Neural cell (in vitro differentiated cells): ENCODE results near the gene TSSC4.

Experiments used
- EP300 ChIP-seq: fragments of 450-650 bp; conservative IDR thresholded peaks from 2 replicates; pipeline ENCODE4 v1.6.1; 2014; ENCODE audit warnings: antibody characterized with exemption, mild to moderate bottlenecking, moderate library complexity; ENCODE audit not compliant: poor library complexity, severe bottlenecking
- EZH2 ChIP-seq: fragments of 200-600, 300-800 bp; shearing (Covaris generic), sonication (generic); IDR thresholded peaks from 2 replicates; pipeline ENCODE4 v1.6.1; 2014; ENCODE audit warnings: antibody characterized with exemption, low read length, borderline replicate concordance, mild to moderate bottlenecking; ENCODE audit not compliant: insufficient read depth, poor library complexity, severe bottlenecking
- MXI1 ChIP-seq: fragments of 450-650 bp; conservative IDR thresholded peaks from 2 replicates; pipeline ENCODE4 v1.6.1; 2014; ENCODE audit warnings: antibody characterized with exemption, mild to moderate bottlenecking; ENCODE audit not compliant: poor library complexity, severe bottlenecking
- POLR2AphosphoS5 ChIP-seq: IDR thresholded peaks from 2 replicates; pipeline ENCODE4 v1.6.1; 2012
- RAD21 ChIP-seq: fragments of 450-650 bp; conservative IDR thresholded peaks from 2 replicates; pipeline ENCODE4 v1.6.1; 2014; ENCODE audit warnings: antibody characterized with exemption, mild to moderate bottlenecking, moderate library complexity
- SMC3 ChIP-seq: fragments of 450-650 bp; conservative IDR thresholded peaks from 2 replicates; pipeline ENCODE4 v1.6.1; 2014; ENCODE audit warnings: antibody characterized with exemption, mild to moderate bottlenecking, moderate library complexity; ENCODE audit not compliant: poor library complexity
- TAF1 ChIP-seq: IDR thresholded peaks from 2 replicates; pipeline ENCODE4 v1.6.1; 2012; ENCODE audit warnings: low read depth
- TF ChIP-seq, protein P1 (sequence below): fragments of 450-650 bp; IDR thresholded peaks from 2 replicates; pipeline ENCODE4 v1.5.1; 2014; ENCODE audit warnings: antibody characterized with exemption, mild to moderate bottlenecking, moderate library complexity; ENCODE audit not compliant: poor library complexity, severe bottlenecking
- TF ChIP-seq, protein P2 (sequence below): IDR thresholded peaks from 2 replicates; pipeline ENCODE4 v1.6.1; 2012; ENCODE audit warnings: borderline replicate concordance

DNA sequence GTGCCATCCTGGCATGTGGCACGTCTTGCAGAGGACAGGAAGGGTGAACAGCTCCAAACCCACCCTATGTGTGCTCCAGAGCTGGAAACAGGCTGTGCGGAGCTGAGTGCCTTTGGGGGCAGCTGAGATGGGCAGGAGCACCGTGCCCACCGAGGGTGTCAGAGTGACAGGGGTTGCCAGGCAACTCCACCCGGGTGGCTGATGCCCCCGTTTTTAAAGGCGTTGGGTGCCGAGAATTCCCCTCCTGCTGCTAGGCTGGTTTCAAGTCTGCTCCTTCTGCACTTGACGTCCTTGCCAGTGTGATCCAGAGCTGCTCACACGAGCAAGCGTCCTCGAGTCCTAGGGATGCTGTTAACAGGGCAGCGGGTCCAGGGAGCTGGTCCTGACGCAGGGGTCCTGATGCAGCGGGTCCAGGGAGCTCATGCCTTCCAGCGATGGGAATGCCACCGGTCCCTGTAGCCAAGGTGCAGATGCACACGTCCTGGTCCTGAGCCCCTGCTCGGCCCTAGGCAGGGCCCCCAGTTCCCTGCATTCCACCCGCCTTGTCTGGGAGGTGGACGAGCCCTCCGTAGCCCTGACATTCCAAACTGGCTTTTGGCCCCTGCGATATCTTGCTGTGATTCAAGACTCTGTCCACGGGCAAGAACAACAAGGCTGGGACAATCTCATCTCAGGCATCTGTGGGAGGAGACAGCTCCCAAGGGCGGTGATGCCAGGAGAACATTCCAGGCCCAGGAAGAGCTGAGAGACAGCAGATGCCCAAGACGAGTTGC is 49.2 kb downstream of the TSSC4 start:
- TF ChIP-seq, protein P1, sequence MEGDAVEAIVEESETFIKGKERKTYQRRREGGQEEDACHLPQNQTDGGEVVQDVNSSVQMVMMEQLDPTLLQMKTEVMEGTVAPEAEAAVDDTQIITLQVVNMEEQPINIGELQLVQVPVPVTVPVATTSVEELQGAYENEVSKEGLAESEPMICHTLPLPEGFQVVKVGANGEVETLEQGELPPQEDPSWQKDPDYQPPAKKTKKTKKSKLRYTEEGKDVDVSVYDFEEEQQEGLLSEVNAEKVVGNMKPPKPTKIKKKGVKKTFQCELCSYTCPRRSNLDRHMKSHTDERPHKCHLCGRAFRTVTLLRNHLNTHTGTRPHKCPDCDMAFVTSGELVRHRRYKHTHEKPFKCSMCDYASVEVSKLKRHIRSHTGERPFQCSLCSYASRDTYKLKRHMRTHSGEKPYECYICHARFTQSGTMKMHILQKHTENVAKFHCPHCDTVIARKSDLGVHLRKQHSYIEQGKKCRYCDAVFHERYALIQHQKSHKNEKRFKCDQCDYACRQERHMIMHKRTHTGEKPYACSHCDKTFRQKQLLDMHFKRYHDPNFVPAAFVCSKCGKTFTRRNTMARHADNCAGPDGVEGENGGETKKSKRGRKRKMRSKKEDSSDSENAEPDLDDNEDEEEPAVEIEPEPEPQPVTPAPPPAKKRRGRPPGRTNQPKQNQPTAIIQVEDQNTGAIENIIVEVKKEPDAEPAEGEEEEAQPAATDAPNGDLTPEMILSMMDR: no peak
- no peak for TF ChIP-seq MXI1
- TF ChIP-seq RAD21: no peak
- TF ChIP-seq, protein P2, sequence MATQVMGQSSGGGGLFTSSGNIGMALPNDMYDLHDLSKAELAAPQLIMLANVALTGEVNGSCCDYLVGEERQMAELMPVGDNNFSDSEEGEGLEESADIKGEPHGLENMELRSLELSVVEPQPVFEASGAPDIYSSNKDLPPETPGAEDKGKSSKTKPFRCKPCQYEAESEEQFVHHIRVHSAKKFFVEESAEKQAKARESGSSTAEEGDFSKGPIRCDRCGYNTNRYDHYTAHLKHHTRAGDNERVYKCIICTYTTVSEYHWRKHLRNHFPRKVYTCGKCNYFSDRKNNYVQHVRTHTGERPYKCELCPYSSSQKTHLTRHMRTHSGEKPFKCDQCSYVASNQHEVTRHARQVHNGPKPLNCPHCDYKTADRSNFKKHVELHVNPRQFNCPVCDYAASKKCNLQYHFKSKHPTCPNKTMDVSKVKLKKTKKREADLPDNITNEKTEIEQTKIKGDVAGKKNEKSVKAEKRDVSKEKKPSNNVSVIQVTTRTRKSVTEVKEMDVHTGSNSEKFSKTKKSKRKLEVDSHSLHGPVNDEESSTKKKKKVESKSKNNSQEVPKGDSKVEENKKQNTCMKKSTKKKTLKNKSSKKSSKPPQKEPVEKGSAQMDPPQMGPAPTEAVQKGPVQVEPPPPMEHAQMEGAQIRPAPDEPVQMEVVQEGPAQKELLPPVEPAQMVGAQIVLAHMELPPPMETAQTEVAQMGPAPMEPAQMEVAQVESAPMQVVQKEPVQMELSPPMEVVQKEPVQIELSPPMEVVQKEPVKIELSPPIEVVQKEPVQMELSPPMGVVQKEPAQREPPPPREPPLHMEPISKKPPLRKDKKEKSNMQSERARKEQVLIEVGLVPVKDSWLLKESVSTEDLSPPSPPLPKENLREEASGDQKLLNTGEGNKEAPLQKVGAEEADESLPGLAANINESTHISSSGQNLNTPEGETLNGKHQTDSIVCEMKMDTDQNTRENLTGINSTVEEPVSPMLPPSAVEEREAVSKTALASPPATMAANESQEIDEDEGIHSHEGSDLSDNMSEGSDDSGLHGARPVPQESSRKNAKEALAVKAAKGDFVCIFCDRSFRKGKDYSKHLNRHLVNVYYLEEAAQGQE: no peak
- TF ChIP-seq POLR2AphosphoS5: no peak
- no peak for TF ChIP-seq EZH2
- no peak for TF ChIP-seq TAF1
- no peak for TF ChIP-seq SMC3
- no peak for TF ChIP-seq EP300
